Suprapubic skin (tissue), 3 donors: Measurements from ENCODE around the gene FNBP1.

ENCODE experiments used
- CTCF ChIP-seq, 2 donors: fragments of 200-600 bp in 1 of 2; fragments of 450-650 bp in 1 of 2; sonication (generic) in 1 of 2; IDR thresholded peaks; one replicate each; pipeline ENCODE4 v1.5.1; 2016 to 2019; ENCODE audit warnings: antibody characterized with exemption in 2 of 2, mild to moderate bottlenecking in 1 of 2, moderate library complexity in 1 of 2
- EP300 ChIP-seq: sonication (generic); formaldehyde crosslinking; IDR thresholded peaks from one replicate; pipeline ENCODE4 v1.6.1; 2017; ENCODE audit warnings: antibody characterized with exemption

GRCh38 chr9:129876815-129877214 lies 166.2 kb downstream of the FNBP1 start:
- TF ChIP-seq CTCF (IDR thresholded peaks at IDR 0.05) (no peak), EP300 (no peak)
